ENCODE measurements around the gene TTC31.

GRCh38 chr2:74462786-74463105 lies 20.1 kb upstream of the TTC31 start:
- TF ChIP-seq CTCF (IDR thresholded peaks at IDR 0.05; ENCODE audit: low read depth, low read length) (no peak), EZH2phosphoT487 (IDR thresholded peaks at IDR 0.05; ENCODE audit: low read depth) (no peak)

All from OCI-LY3 (cell line).